HepG2 (cell line): ENCODE measurements around the gene IRAK2. TPM values are rescaled to one million over a fixed set of nuclear protein-coding genes. Genes with fewer than 3 reads are reported as not detected.

ENCODE experiments used
- ATAC-seq: fragments of 200-7000 bp; cut with Tn5 transposase; 3 replicates; pipeline ENCODE4 v1.9.1; 2020; ENCODE audit warnings: mild to moderate bottlenecking, moderate library complexity
- BruUV-seq: library from RNA; stranded (reverse); fragments of 400-500 nt; replicated peaks from 2 replicates; lab custom pipeline; 2021; lab: Mats Ljungman, UMichigan
- CTCF ChIA-PET: fragments of 300-600 bp; formaldehyde crosslinking; extraction: SDS; loops from one replicate; lab custom pipeline; 2021; ENCODE audit warnings: low total read pairs, inconsistent platforms, low intra/inter-chr PET ratio; lab: Yijun Ruan, JAX
- POLR2A ChIA-PET: fragments of 350-600 bp; sonication (Branson Sonifier 250); formaldehyde crosslinking; loops from one replicate; lab custom pipeline; 2020; ENCODE audit warnings: antibody characterized with exemption, inconsistent platforms; lab: Yijun Ruan, JAX
- DNase-seq: peaks from one replicate; pipeline ENCODE4 v3.0.0-alpha.2; 2015; ENCODE audit warnings: low spot score
- FAIRE-seq: peaks from 3 replicates; lab custom pipeline; 2011; peaks lifted over from hg19 to GRCh38; lab: Jason Lieb, UNC
- H2AFZ ChIP-seq: one replicate; pipeline ENCODE4 v1.6.1; 2011; ENCODE audit warnings: low read length, inconsistent platforms
- H3K27ac ChIP-seq: fragments of 300-600 bp; 3 replicates; pipeline ENCODE4 v1.8.0; 2011; ENCODE audit warnings: mixed run types, mild to moderate bottlenecking, mixed read lengths, low read length, inconsistent platforms; ENCODE audit not compliant: insufficient read depth; ENCODE audit errors: extremely low read length
- H3K27me3 ChIP-seq, 2 experiments: fragments of 200-600 bp in 1 of 2; 2 replicates in 1 of 2; 3 replicates in 1 of 2; pipeline versions ENCODE4 v1.6.0 to v1.8.0; 2011; ENCODE audit warnings: low read length in 2 of 2, mild to moderate bottlenecking in 2 of 2, moderate library complexity in 2 of 2, inconsistent platforms in 1 of 2; ENCODE audit not compliant: insufficient read depth in 2 of 2, control insufficient read depth in 1 of 2
- H3K36me3 ChIP-seq, 2 experiments: fragments of 200-600 bp in 1 of 2; replicated peaks in 1 of 2; 2 replicates in 1 of 2; 3 replicates in 1 of 2; pipeline versions ENCODE4 v1.5.1 to v1.8.0; 2011; ENCODE audit warnings: low read length in 2 of 2, inconsistent platforms in 1 of 2; ENCODE audit not compliant: insufficient read depth in 2 of 2, control insufficient read depth in 1 of 2
- H3K4me1 ChIP-seq: 2 replicates; pipeline ENCODE4 v1.5.1; 2012; ENCODE audit warnings: low read length, inconsistent platforms; ENCODE audit not compliant: insufficient read depth
- H3K4me2 ChIP-seq: 2 replicates; pipeline ENCODE4 v1.6.0; 2011; ENCODE audit warnings: low read depth, low read length, inconsistent platforms
- H3K4me3 ChIP-seq, 3 experiments: fragments of 200-600 bp in 1 of 3; sonication (generic), shearing (Covaris generic) in 1 of 3; replicated peaks in 1 of 3; 2 replicates each; pipeline ENCODE4 v1.5.1; 2011 to 2016; ENCODE audit warnings: low read length in 3 of 3, inconsistent platforms in 2 of 3, low read depth in 2 of 3, mild to moderate bottlenecking in 2 of 3, control low read depth in 1 of 3, mixed read lengths in 1 of 3; ENCODE audit not compliant: insufficient read depth in 1 of 3
- H3K79me2 ChIP-seq: one replicate; pipeline ENCODE4 v1.6.1; 2011; ENCODE audit warnings: low read length, inconsistent platforms; ENCODE audit not compliant: insufficient read depth
- H3K9ac ChIP-seq: 2 replicates; pipeline ENCODE4 v1.6.0; 2011; ENCODE audit warnings: mild to moderate bottlenecking, low read depth, low read length, inconsistent platforms; ENCODE audit not compliant: insufficient read depth
- H3K9me3 ChIP-seq: 2 replicates; pipeline ENCODE4 v1.5.1; 2012; ENCODE audit warnings: mild to moderate bottlenecking, low read length
- H4K20me1 ChIP-seq: 2 replicates; pipeline ENCODE4 v1.6.0; 2011; ENCODE audit warnings: inconsistent platforms, mild to moderate bottlenecking, low read length, moderate library complexity; ENCODE audit not compliant: insufficient read depth
- ARID4A ChIP-seq: sonication (generic); formaldehyde crosslinking; IDR thresholded peaks from 2 replicates; pipeline ENCODE4 v1.5.0; 2020; ENCODE audit warnings: mild to moderate bottlenecking, missing genetic modification reagents, borderline replicate concordance
- BORCS8-MEF2B ChIP-seq: sonication (generic); formaldehyde crosslinking; IDR thresholded peaks from 2 replicates; pipeline ENCODE4 v1.8.0; 2022; ENCODE audit warnings: mild to moderate bottlenecking, missing genetic modification reagents
- MED13 ChIP-seq: sonication (generic); formaldehyde crosslinking; IDR thresholded peaks from 2 replicates; pipeline ENCODE4 v1.5.0; 2020; ENCODE audit warnings: missing genetic modification reagents
- NFIC ChIP-seq: IDR thresholded peaks from 2 replicates; pipeline ENCODE4 v1.6.1; 2012; ENCODE audit warnings: mild to moderate bottlenecking, low read length, inconsistent platforms
- RBM22 ChIP-seq: fragments of 200-400 bp; formaldehyde crosslinking; optimal IDR thresholded peaks from 2 replicates; pipeline ENCODE3; 2017; ENCODE audit warnings: mild to moderate bottlenecking, low read length, moderate library complexity
- SNAI1 ChIP-seq: sonication (generic); formaldehyde crosslinking; IDR thresholded peaks from 2 replicates; pipeline ENCODE4 v1.5.0; 2020; ENCODE audit warnings: mild to moderate bottlenecking, missing genetic modification reagents, borderline replicate concordance
- SPEN ChIP-seq: sonication (generic); formaldehyde crosslinking; IDR thresholded peaks from 2 replicates; pipeline ENCODE4 v1.5.1; 2020; ENCODE audit warnings: low read depth, mild to moderate bottlenecking, missing genetic modification reagents
- TEAD3 ChIP-seq: optimal IDR thresholded peaks from 2 replicates; pipeline ENCODE3; 2016; ENCODE audit warnings: borderline replicate concordance
- ZMYM3 ChIP-seq: sonication (generic); formaldehyde crosslinking; IDR thresholded peaks from 2 replicates; pipeline ENCODE4 v1.5.1; 2020; ENCODE audit warnings: mild to moderate bottlenecking, missing genetic modification reagents
- ZNF142 ChIP-seq: sonication (generic); formaldehyde crosslinking; IDR thresholded peaks from 2 replicates; pipeline ENCODE4 v1.4.0; 2020; ENCODE audit warnings: missing genetic modification reagents
- ZNF205 ChIP-seq: IDR thresholded peaks from 2 replicates; pipeline ENCODE4 v1.6.1; 2018; ENCODE audit warnings: missing biosample characterization, missing genetic modification reagents
- ZNF333 ChIP-seq: sonication (generic); formaldehyde crosslinking; IDR thresholded peaks from 2 replicates; pipeline ENCODE4 v1.4.0; 2020; ENCODE audit warnings: mild to moderate bottlenecking, missing genetic modification reagents, borderline replicate concordance
- ZNF432 ChIP-seq: sonication (generic); formaldehyde crosslinking; IDR thresholded peaks from 2 replicates; pipeline ENCODE4 v1.5.0; 2020; ENCODE audit warnings: missing genetic modification reagents, mild to moderate bottlenecking, borderline replicate concordance
- WGBS: methylation state at CpG from one replicate; pipeline ENCODE4 v1.1.6; 2017; ENCODE audit warnings: low lambda C conversion rate; 5-methylcytosine and 5-hydroxymethylcytosine counted together
- in situ Hi-C: cut with HindIII; loops from 2 replicates; pipeline ENCODE4 v1.10.0; 2017; ENCODE audit warnings: low pct_unique_long_range_greater_than_20kb; ENCODE audit not compliant: extremely low pct_ligation_motif_present
- intact Hi-C: fragments of 100-400 bp; cut with micrococcal nuclease; formaldehyde crosslinking; loops from one replicate; pipeline ENCODE4 v1.10.0; 2022; ENCODE audit not compliant: unreplicated experiment
- polyA plus RNA-seq, 8 experiments: library from polyadenylated mRNA; depleted of rRNA in 3 of 8; stranded (reverse) in 7 of 8; unstranded in 1 of 8; fragments of >200 nt; fragmentation: Illumina TruSeq in 4 of 8; extraction: Trizol in 4 of 8; gene quantifications; 2 replicates each; pipeline versions ENCODE4 v1.2.1 to v1.2.3, GENCODE V29; 2011 to 2016; ENCODE audit warnings: low read depth in 4 of 8, missing spikeins in 1 of 8, mixed read lengths in 1 of 8; ENCODE audit not compliant: insufficient read depth in 1 of 8
- total RNA-seq, 5 experiments: library from RNA; depleted of rRNA; stranded (reverse); fragments of >200 nt; fragmentation: Illumina TruSeq; extraction: Trizol; gene quantifications; 2 replicates each; pipeline ENCODE4 v1.2.3, GENCODE V29; 2016; ENCODE audit warnings: low read depth in 1 of 5

The IRAK2 gene
- total and polyA plus RNA-seq, 2 of the 13 experiments (the other 11 are each of a cell fraction or from before 2014, with no cell fraction given), result 13.1 to 23.3 TPM

- no peaks in the 10 kb centered on the region for H3K9me3 ChIP-seq
- no peaks in the 10 kb centered on the region for H4K20me1 ChIP-seq
- H3K4me1 ChIP-seq, result peaks cover 52% of the 10 kb centered on the region
- H3K4me3 ChIP-seq, result peak within 1 kb of the TSS in 2 of 3 experiments; percentile 11 to 35; a peak in 1 of 6 replicates
- no peaks in the 10 kb centered on the region for H3K27me3 ChIP-seq
- peak within 1 kb of the TSS; percentile 62 for H3K27ac ChIP-seq
- intact Hi-C loops, result no loop called here
- no peaks in the 10 kb centered on the region for H3K79me2 ChIP-seq
- 43% methylated on average over 12 of the region's 12 CpGs for WGBS
- ChIA-PET POLR2A (interaction anchor here (0.6 to 1.6 kb wide), 8 partner anchors 9 to 347 kb away, joined by 3 to 9 read pairs (median 4); partner anchors contain the start of genes SEC13 and TATDN2), CTCF (no interaction called here)
- DNase-seq (peak; percentile 79), FAIRE-seq (peak; percentile 42), ATAC-seq (peak; percentile 62)
- in situ Hi-C loops, result no loop called here
- peak within 1 kb of the TSS; percentile 67 for H3K4me2 ChIP-seq
- BruUV-seq, result TSS peak; percentile 31
- no peak within 1 kb of the TSS for H3K9ac ChIP-seq
- H3K36me3 ChIP-seq, result peaks cover 6 to 9% of the 10 kb centered on the region in 2 experiments; a peak in 4 of 5 replicates
- no peak within 1 kb of the TSS for H2AFZ ChIP-seq
- TF ChIP-seq SPEN (CRISPR knock-in tag) (no peak), ARID4A (CRISPR knock-in tag) (peak; percentile 67; the same call in 1 of the 2 replicates), ZNF205 (CRISPR knock-in tag) (peak; percentile 72; the same call in 1 of the 2 replicates), SNAI1 (no peak), TEAD3 (CRISPR knock-in tag) (peak; percentile 90), NFIC (0 out of 2 replicates have a peak, but pooled peaks have one; percentile 23), BORCS8-MEF2B (no peak), RBM22 (peak; percentile 55), ZNF333 (no peak), MED13 (no peak), ZNF432 (CRISPR knock-in tag) (no peak), ZMYM3 (0 out of 2 replicates have a peak, but pooled peaks have one; percentile 16), ZNF142 (CRISPR knock-in tag) (no peak)
Observed at GRCh38 chr3:10292505-10293419, 128.0 kb downstream of the IRAK2 start, which contains the start of gene GHRL. Gene GHRL, minus strand, starts transcription at chr3:10292947. Its CDS starts 2,767 bp downstream, at chr3:10290180.
